CD4-positive, alpha-beta T cell treated with Interleukin-1 beta for 1 hour (primary cell): ENCODE measurements around the gene MAP2K3.

Experiments used
- DNase-seq, 2 donors: peaks; one replicate each; pipeline ENCODE4 v3.0.0-alpha.2; 2020 to 2022

MAP2K3 gene

DNA sequence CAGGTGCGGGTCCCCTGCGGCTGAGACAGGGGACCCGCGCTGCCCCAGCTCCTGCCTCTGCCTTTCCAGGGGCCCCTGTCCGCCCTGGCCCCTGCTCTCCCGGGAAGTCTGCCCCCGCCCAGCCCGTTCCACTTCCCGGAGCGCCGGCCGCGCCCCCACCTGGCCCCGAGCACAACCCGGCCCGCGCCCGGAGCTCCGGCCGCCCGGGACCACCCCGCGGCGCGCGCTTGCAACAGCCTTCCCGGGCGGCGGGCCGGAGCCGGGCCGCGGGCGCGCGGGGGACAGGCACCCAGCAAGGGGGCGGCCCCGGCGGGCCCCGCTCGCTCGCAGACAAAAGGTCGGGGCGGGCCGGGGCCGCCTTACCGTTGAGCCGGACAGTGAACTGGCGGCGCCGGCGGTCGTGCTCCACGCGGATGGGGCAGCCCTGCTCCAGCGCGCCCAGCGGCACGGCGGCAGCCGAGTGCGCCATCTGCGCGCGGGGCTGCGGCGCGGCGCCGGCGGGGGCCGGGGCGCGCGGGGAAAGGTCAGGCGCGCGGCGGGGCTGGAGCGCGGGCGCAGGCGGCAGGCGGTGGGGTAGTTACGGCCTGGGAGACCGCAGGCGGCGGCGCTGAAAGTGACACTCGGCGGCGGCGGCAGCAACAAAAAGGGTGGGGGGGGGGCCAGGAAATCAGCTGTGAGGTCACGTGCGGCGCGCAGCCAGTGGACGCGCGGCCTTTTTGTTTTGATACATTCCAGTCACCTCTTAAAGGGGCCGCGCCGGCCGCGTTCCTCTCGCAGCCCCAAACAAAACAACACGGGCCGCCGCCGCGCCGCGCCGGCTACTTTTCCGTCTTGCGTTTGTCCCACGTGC is 31.5 kb upstream of the MAP2K3 start, which contains the start of gene NATD1:
Gene NATD1 (minus strand): TSS at position 615 of the 850 bp plus-strand sequence. CDS start 146 bp downstream, at position 469.
- DNase-seq = peak; percentile 81

DNA sequence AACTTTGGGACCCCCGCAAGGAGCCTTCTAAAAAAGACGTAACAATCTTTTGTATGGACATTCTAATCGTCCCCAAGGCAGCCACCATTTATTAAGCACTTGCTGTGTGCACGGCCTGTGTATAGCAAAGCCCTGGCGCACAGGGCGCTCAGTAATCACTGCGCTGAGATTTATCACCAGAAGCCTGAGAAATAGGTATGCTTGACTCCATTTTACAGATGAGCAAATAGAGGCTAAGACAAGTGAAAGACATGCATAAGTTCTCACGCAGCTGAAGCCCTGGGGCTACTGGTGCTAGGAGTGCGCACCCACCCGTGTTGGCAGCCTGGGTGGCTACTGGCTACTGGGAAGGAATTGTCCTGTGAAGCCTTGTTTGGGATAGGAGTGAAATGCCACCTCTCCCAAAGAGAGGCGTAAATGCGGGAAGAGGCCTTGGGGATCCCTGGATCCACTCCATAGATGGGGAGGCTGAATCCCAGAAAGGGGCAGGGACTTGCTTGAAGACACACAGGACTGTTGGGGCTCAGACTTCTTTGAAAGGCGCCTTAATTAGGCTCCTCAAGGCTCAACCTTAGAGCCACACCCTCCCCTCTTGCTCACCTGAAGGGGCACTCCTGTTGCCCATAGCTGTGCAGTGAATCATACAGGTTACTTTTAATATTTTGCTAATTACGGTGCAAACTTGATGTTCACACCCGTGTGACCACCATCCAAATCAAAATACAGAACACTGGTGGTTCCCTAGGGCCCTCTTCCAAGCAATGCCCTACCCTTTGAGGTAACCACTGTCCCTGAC is 30.7 kb upstream of the MAP2K3 start:
- no peak for DNase-seq

DNA sequence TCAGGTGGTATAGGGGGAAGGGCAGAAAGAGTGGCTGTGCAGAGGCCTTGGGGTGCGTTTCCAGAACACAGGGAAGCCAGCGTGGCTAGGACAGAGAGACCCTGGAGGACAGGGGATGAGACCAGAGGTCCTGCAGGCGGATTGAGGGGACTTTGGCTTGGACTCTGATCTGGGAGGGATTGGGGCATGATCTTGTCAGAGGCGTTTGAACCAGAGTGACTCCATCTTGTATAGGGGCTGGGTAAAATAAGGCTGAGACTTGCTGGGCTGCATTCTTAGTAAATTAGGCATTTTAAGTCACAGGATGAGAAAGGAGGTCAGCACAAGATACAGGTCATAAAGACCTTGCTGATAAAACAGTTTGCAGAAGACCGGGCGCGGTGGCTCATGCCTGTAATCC is 25.9 kb upstream of the MAP2K3 start:
- no peak for DNase-seq

- no peak for DNase-seq
Observed at GRCh38 chr17:21262259-21262993, 22.1 kb upstream of the MAP2K3 start.

DNA sequence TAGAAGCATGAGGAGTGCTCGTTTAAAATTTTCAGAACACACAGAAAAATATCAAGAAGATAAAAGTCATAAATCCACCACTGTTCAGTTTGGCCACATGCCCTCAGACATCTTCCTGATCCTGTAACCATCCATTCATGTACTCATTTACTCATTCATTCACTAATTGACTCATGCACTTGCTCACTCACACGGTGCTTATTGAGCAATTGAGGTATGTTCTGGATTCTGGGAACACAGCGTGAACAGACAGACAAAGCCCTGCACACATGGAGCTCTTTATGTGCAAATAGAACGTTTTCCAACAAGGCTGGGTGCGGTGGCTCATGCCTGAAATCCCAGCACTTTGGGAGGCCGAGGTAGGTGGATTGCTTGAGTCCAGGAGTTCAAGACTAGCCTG is 21.1 kb upstream of the MAP2K3 start:
- no peak for DNase-seq

GRCh38 chr17:21268596-21269188 is 15.8 kb upstream of the MAP2K3 start:
- no peak for DNase-seq

DNA sequence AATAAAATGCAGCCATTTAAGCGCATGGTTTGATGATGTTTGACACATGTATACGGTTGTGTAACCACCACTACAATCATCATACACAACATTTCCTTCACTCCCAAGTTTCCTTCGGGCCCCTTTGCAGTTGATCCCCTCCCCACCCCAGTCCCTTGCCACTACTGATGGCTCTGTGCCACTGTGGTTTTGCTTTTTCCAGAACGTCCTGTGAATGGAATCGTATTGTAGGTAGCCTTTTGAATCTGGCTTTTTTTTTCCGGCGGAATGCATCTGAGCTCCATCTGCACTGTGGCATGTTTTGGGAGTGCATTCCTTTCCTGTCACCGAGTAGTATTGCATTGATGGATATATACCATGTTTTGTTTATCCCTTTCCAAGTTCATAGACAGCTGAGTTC is 15.1 kb upstream of the MAP2K3 start:
- DNase-seq = no peak

- no peak for DNase-seq
Observed at GRCh38 chr17:21271454-21272183, 12.9 kb upstream of the MAP2K3 start.

DNA sequence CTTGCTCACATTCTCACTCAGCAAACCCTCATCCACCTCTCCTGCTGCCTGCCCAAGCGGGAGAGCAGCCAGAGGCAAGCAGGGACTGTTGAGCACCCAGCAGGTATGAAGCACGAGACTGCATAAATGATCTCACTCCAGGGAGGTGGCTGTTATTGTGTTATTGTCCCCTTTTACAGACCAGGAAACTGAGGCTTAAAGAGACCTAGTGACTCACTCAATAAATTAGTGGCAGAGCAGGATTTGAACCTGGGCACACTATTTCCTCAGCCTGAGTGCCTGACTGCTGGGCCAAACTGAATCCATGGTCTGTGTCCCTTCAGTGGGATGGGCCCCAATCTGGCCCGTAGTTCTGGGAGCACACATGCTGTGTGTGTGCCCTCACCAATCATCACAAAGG is 12.3 kb upstream of the MAP2K3 start:
- no peak for DNase-seq

- no peak for DNase-seq
Observed at GRCh38 chr17:21272881-21273792, 11.4 kb upstream of the MAP2K3 start.

DNA sequence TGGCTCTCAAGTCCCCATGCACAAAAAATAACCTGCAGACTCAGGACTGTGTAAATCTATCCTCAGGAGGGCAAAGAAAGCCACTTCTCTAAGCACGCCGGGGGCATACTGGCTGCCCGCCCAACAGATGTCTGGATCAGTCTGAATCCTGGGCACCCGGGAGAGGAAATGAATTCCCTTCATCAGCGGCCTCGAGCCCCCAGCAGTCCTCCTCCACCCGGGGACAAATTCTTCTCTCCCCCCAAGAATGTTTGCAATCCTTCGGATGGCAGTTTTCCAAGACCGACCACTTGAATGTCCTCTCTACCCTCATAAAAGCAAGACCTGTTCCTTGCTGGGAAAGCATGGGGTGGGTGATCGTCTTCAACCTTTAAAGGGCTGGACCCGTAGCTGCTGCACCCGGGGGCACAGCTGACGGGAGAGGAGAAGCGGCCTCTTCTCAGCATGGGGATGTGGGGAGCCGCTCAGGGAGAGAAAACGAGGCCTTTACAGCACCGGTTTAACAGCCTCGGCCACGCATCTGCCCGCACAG is 9.4 kb upstream of the MAP2K3 start:
- no peak for DNase-seq

DNA sequence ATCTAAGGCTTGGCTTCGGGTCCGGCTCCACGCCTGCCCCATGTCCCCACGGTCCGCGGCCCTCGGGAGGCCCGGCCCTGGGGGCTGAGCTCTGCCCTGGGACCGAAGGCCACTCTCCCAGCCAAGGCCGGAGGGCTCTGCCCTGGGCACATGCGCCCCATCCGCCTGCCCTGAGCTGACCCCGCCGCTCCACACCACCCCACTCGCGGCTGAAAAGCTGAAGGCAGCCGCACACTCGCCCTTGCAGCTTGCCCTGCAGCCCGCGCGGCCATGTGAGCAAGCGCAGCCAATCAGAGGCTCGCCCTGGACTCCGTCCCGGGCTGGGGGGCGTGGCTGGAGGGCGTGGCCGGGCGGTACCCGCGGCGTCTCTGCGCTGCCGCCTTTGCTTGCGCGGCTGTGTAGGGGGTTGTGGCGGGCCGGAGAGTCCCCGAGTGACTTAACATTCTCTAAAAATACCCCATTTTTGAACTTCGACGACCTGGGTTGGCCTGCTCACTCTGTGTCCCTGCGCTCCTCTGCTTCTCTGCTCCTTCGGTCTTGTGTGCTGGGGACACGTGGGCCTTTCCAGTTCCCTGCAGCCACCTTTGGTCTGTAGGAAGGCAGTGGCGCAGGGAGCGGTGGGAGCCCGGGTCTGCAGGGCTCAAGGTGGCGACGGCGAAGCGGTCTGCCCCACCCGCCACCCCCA is 8.8 kb upstream of the MAP2K3 start:
- peak; percentile 93 to 94 for DNase-seq

DNA sequence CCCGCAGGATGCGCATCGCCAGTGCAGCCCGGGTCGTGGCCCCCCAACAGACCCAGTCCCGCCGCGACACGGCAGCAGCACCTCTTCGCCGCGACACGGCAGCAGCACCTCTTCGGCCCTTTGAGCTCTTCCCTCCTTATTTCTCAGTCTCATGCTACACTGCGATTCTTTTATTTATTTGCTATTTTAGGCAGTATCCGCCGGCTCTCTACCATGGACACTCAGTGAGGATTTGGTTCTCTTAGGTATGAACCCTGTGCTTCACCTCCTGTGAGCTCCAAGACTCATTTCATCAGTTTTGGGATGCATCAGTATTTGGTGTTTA is 8.3 kb upstream of the MAP2K3 start:
- no peak for DNase-seq

DNA sequence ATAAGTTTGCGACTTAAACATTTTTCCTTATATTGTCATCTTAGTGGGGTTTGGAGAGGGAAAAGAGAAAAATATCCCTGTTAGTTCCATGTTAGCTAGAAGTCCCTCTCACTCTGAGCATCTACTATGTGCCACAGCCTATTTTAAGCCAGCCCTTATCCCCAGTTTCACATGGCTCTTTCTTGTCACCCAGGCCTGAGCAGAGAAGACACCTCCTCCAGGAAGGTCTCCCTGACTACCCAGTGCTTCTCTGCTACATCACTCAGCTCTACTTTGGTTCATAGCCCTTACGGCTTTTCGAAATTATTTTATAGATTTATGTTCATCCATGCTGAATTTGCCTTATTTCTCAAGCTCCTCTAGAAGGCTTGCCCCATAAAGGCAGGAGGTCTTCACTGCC is 7.2 kb upstream of the MAP2K3 start:
- no peak for DNase-seq

GRCh38 chr17:21278450-21279197 is 5.9 kb upstream of the MAP2K3 start:
- DNase-seq = peak; percentile 54 to 64

DNA sequence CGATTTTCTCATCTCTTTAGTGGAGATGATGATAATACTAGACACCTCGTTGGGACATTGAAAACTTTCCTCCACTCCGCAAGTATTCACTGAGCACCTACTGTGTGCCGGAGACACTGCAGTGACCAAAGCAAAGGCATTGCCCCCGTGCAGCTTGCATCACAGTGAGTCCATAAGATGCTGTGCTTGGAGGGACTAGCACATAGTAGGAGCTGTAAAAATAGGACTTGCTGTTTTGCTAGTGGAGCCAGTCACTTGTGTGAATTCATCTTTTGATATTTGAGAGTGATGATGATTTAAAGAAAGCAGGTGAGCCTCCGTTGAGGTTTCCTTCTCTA is 5.3 kb upstream of the MAP2K3 start:
- no peak for DNase-seq

DNA sequence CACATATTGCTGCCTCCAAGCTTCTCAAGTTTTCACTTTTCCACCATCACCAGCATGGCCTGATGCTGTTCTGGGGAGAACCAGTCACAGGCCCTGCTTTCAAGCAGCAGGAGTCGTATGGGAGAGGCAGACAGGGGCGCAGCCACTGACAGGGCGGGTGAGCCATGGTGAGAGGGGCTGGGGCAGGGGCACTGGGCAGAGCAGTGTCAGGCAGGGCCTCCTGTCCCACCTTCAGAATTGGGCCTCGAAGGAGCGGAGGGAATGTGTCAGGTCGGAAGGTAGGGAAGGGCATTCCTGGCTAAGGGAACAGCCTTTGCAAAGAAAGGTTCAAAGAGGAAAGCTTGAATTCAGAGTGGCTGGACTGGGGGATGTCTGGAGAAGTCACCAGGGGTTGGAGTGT is 4.9 kb upstream of the MAP2K3 start:
- DNase-seq = no peak

GRCh38 chr17:21280081-21280518 is 4.4 kb upstream of the MAP2K3 start:
- DNase-seq = peak; percentile 87 to 89

GRCh38 chr17:21282231-21282630 is 2.3 kb upstream of the MAP2K3 start:
- DNase-seq = no peak

GRCh38 chr17:21282850-21283249 is 1.7 kb upstream of the MAP2K3 start:
- no peak for DNase-seq
